H9 (cell line): Measurements from ENCODE around the gene ASS1. TPM values are rescaled to one million over a fixed set of nuclear protein-coding genes. Genes with fewer than 3 reads are reported as not detected.

Source experiments
- DNase-seq: peaks from one replicate; pipeline ENCODE4 v3.0.0-alpha.2; 2017
- H2AFZ ChIP-seq: one replicate; pipeline ENCODE4 v1.6.1; 2013; ENCODE audit warnings: mild to moderate bottlenecking, low read length, control low read depth, moderate library complexity
- H2AK5ac ChIP-seq: 2 replicates; pipeline ENCODE4 v1.6.1; 2013; ENCODE audit warnings: low read length, control low read depth, mixed read lengths; ENCODE audit not compliant: insufficient read length
- H2BK120ac ChIP-seq: one replicate; pipeline ENCODE4 v1.6.1; 2013; ENCODE audit warnings: low read depth, mild to moderate bottlenecking, low read length, control low read depth, inconsistent platforms; ENCODE audit not compliant: poor library complexity, severe bottlenecking
- H2BK12ac ChIP-seq: 2 replicates; pipeline ENCODE4 v1.6.1; 2013; ENCODE audit warnings: low read length, control low read depth, mixed read lengths, low read depth; ENCODE audit not compliant: insufficient read length
- H2BK15ac ChIP-seq: 2 replicates; pipeline ENCODE4 v1.6.1; 2013; ENCODE audit warnings: low read depth, low read length, control low read depth
- H2BK20ac ChIP-seq: one replicate; pipeline ENCODE4 v1.6.1; 2013; ENCODE audit warnings: low read depth, mild to moderate bottlenecking, low read length, control low read depth, inconsistent platforms; ENCODE audit not compliant: poor library complexity, severe bottlenecking
- H2BK5ac ChIP-seq: 2 replicates; pipeline ENCODE4 v1.6.1; 2013; ENCODE audit warnings: low read length, control low read depth, mixed read lengths; ENCODE audit not compliant: insufficient read length
- H3K14ac ChIP-seq: 2 replicates; pipeline ENCODE4 v1.6.1; 2013; ENCODE audit warnings: low read length, control low read depth; ENCODE audit not compliant: insufficient read depth
- H3K18ac ChIP-seq: 2 replicates; pipeline ENCODE4 v1.6.1; 2013; ENCODE audit warnings: low read depth, mild to moderate bottlenecking, mixed read lengths, low read length, control low read depth; ENCODE audit not compliant: insufficient read length
- H3K23ac ChIP-seq: 2 replicates; pipeline ENCODE4 v1.6.1; 2013; ENCODE audit warnings: low read length, control low read depth, mixed read lengths, low read depth; ENCODE audit not compliant: insufficient read length
- H3K23me2 ChIP-seq: 2 replicates; pipeline ENCODE4 v1.6.1; 2013; ENCODE audit warnings: low read depth, mild to moderate bottlenecking, mixed read lengths, low read length, control low read depth; ENCODE audit not compliant: insufficient read length, poor library complexity, severe bottlenecking
- H3K27ac ChIP-seq: 2 replicates; pipeline ENCODE4 v1.5.1; 2013; ENCODE audit warnings: low read length, control low read depth, mixed read lengths, low read depth; ENCODE audit not compliant: insufficient read length
- H3K27me3 ChIP-seq: 2 replicates; pipeline ENCODE4 v1.6.1; 2013; ENCODE audit warnings: low read length, control low read depth, inconsistent platforms; ENCODE audit not compliant: insufficient read depth
- H3K4ac ChIP-seq: 2 replicates; pipeline ENCODE4 v1.6.1; 2013; ENCODE audit warnings: low read depth, mild to moderate bottlenecking, control low read depth, inconsistent platforms, low read length, moderate library complexity
- H3K4me1 ChIP-seq: 2 replicates; pipeline ENCODE4 v1.6.1; 2013; ENCODE audit warnings: low read length, control low read depth, inconsistent platforms; ENCODE audit not compliant: insufficient read depth
- H3K4me2 ChIP-seq: 2 replicates; pipeline ENCODE4 v1.6.1; 2013; ENCODE audit warnings: low read length, control low read depth, mixed read lengths; ENCODE audit not compliant: insufficient read length, insufficient read depth
- H3K56ac ChIP-seq: 2 replicates; pipeline ENCODE4 v1.6.1; 2013; ENCODE audit warnings: low read depth, mild to moderate bottlenecking, mixed read lengths, low read length, control low read depth; ENCODE audit not compliant: insufficient read length
- H3K79me1 ChIP-seq: 2 replicates; pipeline ENCODE4 v1.6.1; 2013; ENCODE audit warnings: low read depth, mild to moderate bottlenecking, moderate library complexity, low read length, control low read depth, inconsistent platforms; ENCODE audit not compliant: insufficient read depth, poor library complexity, severe bottlenecking
- H3K79me2 ChIP-seq: 2 replicates; pipeline ENCODE4 v1.6.1; 2013; ENCODE audit warnings: low read length, control low read depth, inconsistent platforms; ENCODE audit not compliant: insufficient read depth
- H3K9ac ChIP-seq: 2 replicates; pipeline ENCODE4 v1.6.1; 2013; ENCODE audit warnings: low read length, control low read depth, mixed read lengths; ENCODE audit not compliant: insufficient read length; ENCODE audit errors: extremely low read depth
- H3K9me3 ChIP-seq: one replicate; pipeline ENCODE4 v1.6.1; 2013; ENCODE audit warnings: low read depth, low read length, inconsistent platforms; ENCODE audit not compliant: control insufficient read depth
- H3T11ph ChIP-seq: one replicate; pipeline ENCODE4 v1.6.1; 2013; ENCODE audit warnings: mild to moderate bottlenecking, low read length, control low read depth, inconsistent platforms
- H4K20me1 ChIP-seq: one replicate; pipeline ENCODE4 v1.6.1; 2013; ENCODE audit not compliant: control insufficient read depth, insufficient read length, insufficient read depth
- H4K5ac ChIP-seq: 2 replicates; pipeline ENCODE4 v1.6.1; 2013; ENCODE audit warnings: low read depth, mild to moderate bottlenecking, mixed read lengths, low read length, control low read depth; ENCODE audit not compliant: insufficient read length
- H4K8ac ChIP-seq: replicated peaks from 2 replicates; pipeline ENCODE4 v1.6.1; 2013; ENCODE audit warnings: low read length, control low read depth, mixed read lengths, low read depth; ENCODE audit not compliant: insufficient read length
- H4K91ac ChIP-seq: 2 replicates; pipeline ENCODE4 v1.6.1; 2013; ENCODE audit warnings: low read depth, mild to moderate bottlenecking, moderate library complexity, mixed read lengths, low read length, control low read depth; ENCODE audit not compliant: insufficient read length
- H3K27ac Mint-ChIP-seq, 3 experiments: 2 replicates in 2 of 3; 3 replicates in 1 of 3; pipeline ENCODE4 v1.8.0; 2020 to 2021; ENCODE audit warnings: mixed read lengths in 3 of 3, mild to moderate bottlenecking in 1 of 3, moderate library complexity in 1 of 3
- H3K27me3 Mint-ChIP-seq: 2 replicates; pipeline ENCODE4 v1.8.0; 2021; ENCODE audit warnings: low read depth, mild to moderate bottlenecking, moderate library complexity, mixed read lengths
- H3K36me3 Mint-ChIP-seq, 3 experiments: 2 replicates in 2 of 3; 3 replicates in 1 of 3; pipeline ENCODE4 v1.8.0; 2020 to 2021; ENCODE audit warnings: low read depth in 3 of 3, mixed read lengths in 3 of 3; ENCODE audit not compliant: insufficient read depth in 1 of 3
- H3K4me1 Mint-ChIP-seq, 2 experiments: 2 replicates each; pipeline ENCODE4 v1.8.0; 2020; ENCODE audit warnings: mixed read lengths in 2 of 2
- H3K4me3 Mint-ChIP-seq, 2 experiments: 2 replicates in 1 of 2; 3 replicates in 1 of 2; pipeline ENCODE4 v1.8.0; 2020 to 2021; ENCODE audit warnings: mild to moderate bottlenecking in 2 of 2, mixed read lengths in 2 of 2, moderate library complexity in 1 of 2
- H3K9me3 Mint-ChIP-seq, 2 experiments: 2 replicates in 1 of 2; 3 replicates in 1 of 2; pipeline ENCODE4 v1.8.0; 2020; ENCODE audit warnings: mild to moderate bottlenecking in 2 of 2, mixed read lengths in 2 of 2, moderate library complexity in 1 of 2
- CTCF ChIP-seq: fragments of 200-600 bp; sonication (generic); conservative IDR thresholded peaks from 3 replicates; pipeline ENCODE4 v1.8.0; 2021; ENCODE audit warnings: antibody characterized with exemption, mild to moderate bottlenecking
- WGBS: extraction: QIAGEN DNeasy Blood & Tissue Kit; methylation state at CpG from one replicate; pipeline ENCODE4 v1.1.7; 2013; ENCODE audit warnings: missing lambda C conversion rate, low lambda C conversion rate, mixed read lengths; ENCODE audit not compliant: insufficient read length; ENCODE audit errors: extremely low coverage; 5-methylcytosine and 5-hydroxymethylcytosine counted together
- total RNA-seq: library from RNA; stranded (reverse); gene quantifications from 2 replicates; pipeline ENCODE4 v1.2.1, GENCODE V29; 2021

Gene ASS1
- total RNA-seq, 1 experiment from 2014 or later = 118 TPM

- no peak overlapping the region for H3K4me2 ChIP-seq
- no peak for DNase-seq
- Mint-ChIP-seq H3K9me3 (no peaks in the 10 kb centered on the region; a peak in 1 of 5 replicates), H3K27me3 (no peaks in the 10 kb centered on the region; the same call in none of the 2 replicates), H3K27ac (no peak overlapping the region; a peak in 1 of 7 replicates), H3K36me3 (peaks cover 0 to 16% (median 3%) of the 10 kb centered on the region in 3 experiments; a peak in 4 of 7 replicates), H3K4me3 (no peak overlapping the region), H3K4me1 (no peaks in the 10 kb centered on the region)
- H3K27me3 ChIP-seq = no peaks in the 10 kb centered on the region
- H3K4me1 ChIP-seq = no peaks in the 10 kb centered on the region
- no peak overlapping the region for H2AK5ac ChIP-seq
- H4K91ac ChIP-seq = no peak overlapping the region
- H3T11ph ChIP-seq = no peak overlapping the region
- H3K9ac ChIP-seq = no peak overlapping the region
- no peak overlapping the region for H2BK20ac ChIP-seq
- H3K4ac ChIP-seq = no peak overlapping the region
- H2AFZ ChIP-seq = no peak overlapping the region
- no peak overlapping the region for H3K56ac ChIP-seq
- H3K27ac ChIP-seq = no peak overlapping the region
- TF ChIP-seq CTCF = no peak
- no CpG with 5 or more reads among the region's 3 CpGs for WGBS
- no peaks in the 10 kb centered on the region for H3K79me1 ChIP-seq
- H4K8ac ChIP-seq = no peak overlapping the region
- H2BK15ac ChIP-seq = no peak overlapping the region
- H2BK120ac ChIP-seq = no peak overlapping the region
- no peaks in the 10 kb centered on the region for H3K79me2 ChIP-seq
- no peak overlapping the region for H3K14ac ChIP-seq
- no peaks in the 10 kb centered on the region for H4K20me1 ChIP-seq
- H2BK12ac ChIP-seq = no peak overlapping the region
- H3K18ac ChIP-seq = no peak overlapping the region
- no peaks in the 10 kb centered on the region for H3K23me2 ChIP-seq
- H3K23ac ChIP-seq = no peak overlapping the region
- no peaks in the 10 kb centered on the region for H3K9me3 ChIP-seq
- no peak overlapping the region for H4K5ac ChIP-seq
- H2BK5ac ChIP-seq = no peak overlapping the region
These were observed 33.2 kb upstream of the ASS1 start for GRCh38 chr9:130411566-130411915.
